Measurements from ENCODE around the gene DCST1. TPM values are rescaled to one million over a fixed set of nuclear protein-coding genes. Genes with fewer than 3 reads are reported as not detected.

The DCST1 gene
- total and polyA plus RNA-seq, 5 donors from 2014 or later: 0.32 TPM; not detected in 4

- H3K4me3 ChIP-seq (ENCODE audit: low read depth, low read length): no peak overlapping the region
- DNase-seq (no peak), ATAC-seq (ENCODE audit: low read depth in 2 of 2) (no peak)
- H3K36me3 ChIP-seq (ENCODE audit: control insufficient read depth, insufficient read depth, low read length): no peaks in the 10 kb centered on the region
- H3K4me1 ChIP-seq (ENCODE audit: control insufficient read depth, insufficient read depth, low read length, poor library complexity, severe bottlenecking): no peaks in the 10 kb centered on the region
- no peaks in the 10 kb centered on the region for H3K27me3 ChIP-seq (ENCODE audit: control insufficient read depth, insufficient read depth, low read length)
- Mint-ChIP-seq H3K4me1 (peaks cover 0 to 6% (median 4%) of the 10 kb centered on the region in 4 donors), H3K36me3 (no peaks in the 10 kb centered on the region), H3K9me3 (peaks cover 0 to 3% (median 0%) of the 10 kb centered on the region in 7 donors), H3K4me3 (no peak overlapping the region), H3K27ac (no peak overlapping the region), H3K27me3 (no peaks in the 10 kb centered on the region)
- no peaks in the 10 kb centered on the region for H3K9me3 ChIP-seq (ENCODE audit: control insufficient read depth in 2 of 2, low read length in 2 of 2)
- no peak overlapping the region for H3K27ac ChIP-seq (ENCODE audit: insufficient read depth, low read length, poor library complexity, severe bottlenecking)
Measured at GRCh38 chr1:155026154-155026553, 7.5 kb upstream of the DCST1 start.

DNA sequence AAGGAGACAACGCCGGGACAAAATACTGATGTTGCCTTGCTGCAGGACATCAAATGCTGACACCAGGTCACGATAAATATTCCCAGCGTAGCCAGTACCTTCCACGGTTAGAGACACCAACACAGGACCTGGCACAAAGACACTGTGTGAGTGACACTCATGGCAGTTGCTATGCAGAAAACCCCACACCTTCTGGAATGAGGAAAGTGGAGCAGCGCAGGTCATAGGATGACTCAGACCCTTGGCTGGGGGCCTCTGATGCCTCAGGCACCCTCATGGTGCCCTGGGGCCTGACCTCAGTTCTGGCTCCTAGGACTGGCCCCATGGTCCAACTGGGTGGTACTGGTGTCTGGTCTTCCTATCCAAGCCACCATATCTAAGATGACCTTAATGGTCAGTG, 7.0 kb upstream of the DCST1 start:
- no peak for DNase-seq
- Mint-ChIP-seq H3K9me3 (peaks cover 0 to 3% (median 0%) of the 10 kb centered on the region in 7 donors), H3K27me3 (no peaks in the 10 kb centered on the region), H3K27ac (no peak overlapping the region), H3K36me3 (no peaks in the 10 kb centered on the region), H3K4me3 (no peak overlapping the region), H3K4me1 (peaks cover 0 to 4% (median under 1%) of the 10 kb centered on the region in 4 donors)
- Histone ChIP-seq H3K9me3 (ENCODE audit: control insufficient read depth in 2 of 2, low read length in 2 of 2) (no peaks in the 10 kb centered on the region), H3K36me3 (ENCODE audit: control insufficient read depth, insufficient read depth, low read length) (no peaks in the 10 kb centered on the region), H3K4me3 (ENCODE audit: low read depth, low read length) (no peak overlapping the region), H3K27ac (ENCODE audit: insufficient read depth, low read length, poor library complexity, severe bottlenecking) (no peak overlapping the region), H3K4me1 (ENCODE audit: control insufficient read depth, insufficient read depth, low read length, poor library complexity, severe bottlenecking) (no peaks in the 10 kb centered on the region), H3K27me3 (ENCODE audit: control insufficient read depth, insufficient read depth, low read length) (no peaks in the 10 kb centered on the region)
- ATAC-seq (ENCODE audit: low read depth in 2 of 2): no peak

GRCh38 chr1:155029513-155030242, 3.9 kb upstream of the DCST1 start:
- DNase-seq (no peak), ATAC-seq (ENCODE audit: low read depth in 2 of 2) (no peak)
- H3K27me3 ChIP-seq (ENCODE audit: control insufficient read depth, insufficient read depth, low read length): no peaks in the 10 kb centered on the region
- H3K27ac ChIP-seq (ENCODE audit: insufficient read depth, low read length, poor library complexity, severe bottlenecking): no peak overlapping the region
- H3K36me3 ChIP-seq (ENCODE audit: control insufficient read depth, insufficient read depth, low read length): no peaks in the 10 kb centered on the region
- no peaks in the 10 kb centered on the region for H3K4me1 ChIP-seq (ENCODE audit: control insufficient read depth, insufficient read depth, low read length, poor library complexity, severe bottlenecking)
- Mint-ChIP-seq H3K36me3 (no peaks in the 10 kb centered on the region), H3K9me3 (peaks cover 0 to 3% (median 0%) of the 10 kb centered on the region in 7 donors), H3K27me3 (no peaks in the 10 kb centered on the region), H3K4me3 (no peak overlapping the region), H3K27ac (peak overlapping the region in 1 of 3 donors; percentile 56), H3K4me1 (no peaks in the 10 kb centered on the region)
- H3K9me3 ChIP-seq (ENCODE audit: control insufficient read depth in 2 of 2, low read length in 2 of 2): no peaks in the 10 kb centered on the region
- no peak overlapping the region for H3K4me3 ChIP-seq (ENCODE audit: low read depth, low read length)

DNA sequence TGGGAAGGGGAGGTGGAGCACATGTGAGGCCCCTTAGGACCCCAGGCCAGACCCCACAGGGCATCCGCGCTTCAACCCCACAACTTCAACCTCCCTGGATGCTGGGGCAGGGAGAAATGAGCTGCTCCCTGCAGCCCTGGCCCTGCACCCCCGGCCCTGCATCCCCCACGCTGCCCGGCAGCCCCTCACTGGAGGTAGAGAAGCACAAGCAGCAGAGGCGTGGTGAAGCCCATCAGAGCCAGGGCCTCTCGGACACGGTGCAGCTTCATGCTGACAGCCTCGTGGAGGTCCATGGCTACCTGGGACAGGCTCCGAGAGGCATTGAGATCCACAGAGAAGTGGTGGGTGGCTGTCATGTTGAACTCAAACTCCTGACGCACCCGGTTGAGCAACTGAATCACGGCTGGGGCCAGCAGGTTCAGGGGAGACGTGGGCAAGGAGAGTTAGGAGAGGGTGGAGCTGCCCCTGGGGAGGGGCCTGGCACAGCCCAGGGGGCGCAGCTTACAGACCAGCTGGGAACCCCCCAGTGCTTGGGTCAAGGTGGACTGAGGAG, 3.3 kb upstream of the DCST1 start:
- Histone ChIP-seq H3K4me3 (ENCODE audit: low read depth, low read length) (no peak overlapping the region), H3K27ac (ENCODE audit: insufficient read depth, low read length, poor library complexity, severe bottlenecking) (no peak overlapping the region), H3K9me3 (ENCODE audit: control insufficient read depth in 2 of 2, low read length in 2 of 2) (no peaks in the 10 kb centered on the region), H3K36me3 (ENCODE audit: control insufficient read depth, insufficient read depth, low read length) (no peaks in the 10 kb centered on the region), H3K27me3 (ENCODE audit: control insufficient read depth, insufficient read depth, low read length) (no peaks in the 10 kb centered on the region), H3K4me1 (ENCODE audit: control insufficient read depth, insufficient read depth, low read length, poor library complexity, severe bottlenecking) (no peaks in the 10 kb centered on the region)
- Mint-ChIP-seq H3K9me3 (peaks cover 0 to 3% (median 0%) of the 10 kb centered on the region in 7 donors), H3K27ac (no peak overlapping the region), H3K4me3 (no peak overlapping the region), H3K36me3 (no peaks in the 10 kb centered on the region), H3K4me1 (no peaks in the 10 kb centered on the region), H3K27me3 (peaks cover 2% of the 10 kb centered on the region)
- DNase-seq (no peak), ATAC-seq (ENCODE audit: low read depth in 2 of 2) (no peak)

DNA sequence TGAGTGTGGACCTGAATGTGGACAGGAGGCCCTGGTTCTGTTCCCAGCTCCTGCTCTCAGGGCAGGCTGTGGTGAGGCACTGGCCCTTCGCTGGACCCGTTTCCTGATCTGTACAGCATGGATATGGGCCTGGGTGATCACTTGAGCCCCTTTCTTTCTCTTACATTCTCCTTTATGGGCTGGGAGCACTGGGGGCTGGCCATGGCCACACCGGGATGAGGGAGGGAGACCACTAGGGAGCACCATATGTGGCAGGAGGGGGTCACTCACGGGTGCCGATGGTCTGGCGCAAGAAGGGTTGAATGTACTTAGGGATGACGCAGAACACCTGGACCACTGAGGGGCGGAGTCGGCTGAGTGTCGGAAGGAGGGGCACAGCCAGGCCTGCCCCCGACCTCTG, 2.7 kb upstream of the DCST1 start:
- H3K27ac ChIP-seq (ENCODE audit: insufficient read depth, low read length, poor library complexity, severe bottlenecking): no peak overlapping the region
- Mint-ChIP-seq H3K27me3 (peaks cover 5% of the 10 kb centered on the region), H3K9me3 (peaks cover 0 to 3% (median 0%) of the 10 kb centered on the region in 7 donors), H3K4me3 (no peak overlapping the region), H3K4me1 (no peaks in the 10 kb centered on the region), H3K27ac (no peak overlapping the region), H3K36me3 (no peaks in the 10 kb centered on the region)
- no peak overlapping the region for H3K4me3 ChIP-seq (ENCODE audit: low read depth, low read length)
- no peaks in the 10 kb centered on the region for H3K9me3 ChIP-seq (ENCODE audit: control insufficient read depth in 2 of 2, low read length in 2 of 2)
- no peak for ATAC-seq (ENCODE audit: low read depth in 2 of 2)
- H3K36me3 ChIP-seq (ENCODE audit: control insufficient read depth, insufficient read depth, low read length): no peaks in the 10 kb centered on the region
- H3K4me1 ChIP-seq (ENCODE audit: control insufficient read depth, insufficient read depth, low read length, poor library complexity, severe bottlenecking): no peaks in the 10 kb centered on the region
- no peak for DNase-seq
- H3K27me3 ChIP-seq (ENCODE audit: control insufficient read depth, insufficient read depth, low read length): no peaks in the 10 kb centered on the region

GRCh38 chr1:155032886-155033285, 738 bp upstream of the DCST1 start:
- H3K9me3 ChIP-seq (ENCODE audit: control insufficient read depth in 2 of 2, low read length in 2 of 2): no peaks in the 10 kb centered on the region
- no peaks in the 10 kb centered on the region for H3K36me3 ChIP-seq (ENCODE audit: control insufficient read depth, insufficient read depth, low read length)
- H3K4me3 Mint-ChIP-seq: no peak overlapping the region
- H3K4me3 ChIP-seq (ENCODE audit: low read depth, low read length): no peak overlapping the region
- H3K27ac Mint-ChIP-seq: no peak overlapping the region
- no peaks in the 10 kb centered on the region for H3K36me3 Mint-ChIP-seq
- DNase-seq (no peak), ATAC-seq (ENCODE audit: low read depth in 2 of 2) (no peak)
- no peaks in the 10 kb centered on the region for H3K27me3 ChIP-seq (ENCODE audit: control insufficient read depth, insufficient read depth, low read length)
- no peaks in the 10 kb centered on the region for H3K4me1 Mint-ChIP-seq
- H3K9me3 Mint-ChIP-seq: peaks cover 0 to 3% (median 0%) of the 10 kb centered on the region in 7 donors
- peaks cover 20% of the 10 kb centered on the region for H3K27me3 Mint-ChIP-seq
- no peaks in the 10 kb centered on the region for H3K4me1 ChIP-seq (ENCODE audit: control insufficient read depth, insufficient read depth, low read length, poor library complexity, severe bottlenecking)
- H3K27ac ChIP-seq (ENCODE audit: insufficient read depth, low read length, poor library complexity, severe bottlenecking): no peak overlapping the region

DNA sequence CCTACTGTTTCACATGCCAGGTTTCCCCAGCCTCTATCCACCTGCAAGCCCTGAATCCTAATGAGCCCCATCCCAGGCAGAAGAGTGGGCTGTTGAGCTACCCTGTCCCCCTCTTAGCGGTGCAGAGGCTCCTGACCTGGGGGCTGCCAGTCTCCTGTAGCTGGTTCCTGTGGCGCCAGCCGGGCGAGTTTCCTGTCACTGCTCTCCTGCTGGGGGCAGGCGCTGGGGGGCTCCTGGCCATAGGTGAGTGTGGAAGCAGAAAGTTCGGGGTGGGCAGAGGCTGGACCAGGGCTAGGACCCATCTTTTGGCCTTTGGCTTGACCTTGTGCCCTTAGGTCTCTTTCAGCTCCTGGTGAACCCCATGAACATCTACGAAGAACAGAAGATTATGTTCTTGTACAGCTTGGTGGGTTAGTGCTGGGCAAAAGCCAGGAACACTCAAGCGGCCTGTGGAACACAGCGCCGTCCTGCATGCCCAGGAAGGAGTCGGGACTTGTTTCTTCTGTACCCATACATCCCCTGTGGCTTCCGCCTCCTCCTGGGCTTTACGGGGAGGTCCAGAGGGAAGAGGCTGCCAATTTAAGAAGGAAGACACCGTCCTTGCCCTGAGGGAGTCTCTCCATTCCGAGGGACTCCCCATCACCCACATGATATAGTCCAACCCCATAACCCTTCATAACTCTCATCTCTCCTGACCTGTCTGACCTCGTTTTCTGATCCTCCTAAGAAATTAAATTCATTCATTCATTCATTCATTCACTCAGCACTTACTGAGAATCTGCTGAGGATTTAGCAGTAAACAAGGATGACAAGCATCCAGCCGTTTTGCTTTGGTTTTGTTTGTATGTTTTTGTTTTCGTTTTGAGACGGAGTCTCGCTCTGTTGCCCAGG, 939 bp downstream of the DCST1 start:
- Mint-ChIP-seq H3K4me3 (no peak overlapping the region), H3K36me3 (no peaks in the 10 kb centered on the region), H3K4me1 (no peaks in the 10 kb centered on the region), H3K27ac (no peak overlapping the region), H3K9me3 (no peaks in the 10 kb centered on the region), H3K27me3 (peaks cover 22% of the 10 kb centered on the region)
- no peaks in the 10 kb centered on the region for H3K36me3 ChIP-seq (ENCODE audit: control insufficient read depth, insufficient read depth, low read length)
- H3K27me3 ChIP-seq (ENCODE audit: control insufficient read depth, insufficient read depth, low read length): peaks cover 3% of the 10 kb centered on the region
- ATAC-seq (ENCODE audit: low read depth in 2 of 2): no peak
- no peaks in the 10 kb centered on the region for H3K9me3 ChIP-seq (ENCODE audit: control insufficient read depth in 2 of 2, low read length in 2 of 2)
- no peak overlapping the region for H3K27ac ChIP-seq (ENCODE audit: insufficient read depth, low read length, poor library complexity, severe bottlenecking)
- no peak for DNase-seq
- H3K4me1 ChIP-seq (ENCODE audit: control insufficient read depth, insufficient read depth, low read length, poor library complexity, severe bottlenecking): no peaks in the 10 kb centered on the region
- no peak overlapping the region for H3K4me3 ChIP-seq (ENCODE audit: low read depth, low read length)

Data from CD4-positive, CD25-positive, alpha-beta regulatory T cell (primary cell).